H1 (cell line): Measurements from ENCODE around the gene PPCDC. TPM values are rescaled to one million over a fixed set of nuclear protein-coding genes. Genes with fewer than 3 reads are reported as not detected.

ENCODE experiments used
- CTCF ChIA-PET: fragments of 300-600 bp; sonication (Branson Sonifier 250); formaldehyde crosslinking; loops from one replicate; lab custom pipeline; 2021; ENCODE audit not compliant: partially characterized antibody; lab: Charles Lee
- POLR2A ChIA-PET: fragments of 300-600 bp; sonication (Branson Sonifier 250); formaldehyde crosslinking; loops from one replicate; lab custom pipeline; 2021; ENCODE audit warnings: inconsistent platforms; ENCODE audit not compliant: partially characterized antibody; lab: Charles Lee
- DNase-seq, 2 experiments: peaks; one replicate each; pipeline versions ENCODE4 v3.0.0 to v3.0.0-alpha.2; 2010 to 2022; ENCODE audit warnings: low spot score in 2 of 2, low read depth in 1 of 2, mixed read lengths in 1 of 2
- FAIRE-seq: peaks from 2 replicates; lab custom pipeline; 2011; peaks lifted over from hg19 to GRCh38; lab: Jason Lieb, UNC
- H2AFZ ChIP-seq: 2 replicates; pipeline ENCODE4 v1.8.1; 2012; ENCODE audit warnings: low read length, inconsistent platforms
- H2AK5ac ChIP-seq: 2 replicates; pipeline ENCODE4 v1.6.1; 2013; ENCODE audit warnings: low read depth, low read length
- H2BK120ac ChIP-seq: replicated peaks from 2 replicates; pipeline ENCODE3; 2013; ENCODE audit warnings: low read depth, low read length, inconsistent platforms
- H2BK12ac ChIP-seq: 2 replicates; pipeline ENCODE4 v1.6.1; 2013; ENCODE audit warnings: low read depth, low read length
- H2BK15ac ChIP-seq: 2 replicates; pipeline ENCODE4 v1.6.1; 2013; ENCODE audit warnings: low read length
- H2BK20ac ChIP-seq: 2 replicates; pipeline ENCODE4 v1.6.1; 2013; ENCODE audit warnings: low read length
- H2BK5ac ChIP-seq: 2 replicates; pipeline ENCODE4 v1.6.1; 2013; ENCODE audit warnings: low read depth, low read length
- H3K14ac ChIP-seq: 2 replicates; pipeline ENCODE4 v1.6.1; 2013; ENCODE audit warnings: inconsistent platforms; ENCODE audit not compliant: insufficient read length
- H3K18ac ChIP-seq: 2 replicates; pipeline ENCODE4 v1.6.1; 2013; ENCODE audit warnings: low read length; ENCODE audit errors: extremely low read depth
- H3K23ac ChIP-seq: 2 replicates; pipeline ENCODE4 v1.6.1; 2013; ENCODE audit warnings: inconsistent platforms; ENCODE audit not compliant: insufficient read length
- H3K23me2 ChIP-seq: 2 replicates; pipeline ENCODE4 v1.6.1; 2013; ENCODE audit warnings: low read depth, low read length
- H3K27ac ChIP-seq: 2 replicates; pipeline ENCODE4 v1.6.1; 2011; ENCODE audit warnings: low read depth, low read length, inconsistent platforms
- H3K27me3 ChIP-seq, 4 experiments: replicated peaks in 1 of 4; 1 replicate in 1 of 4; 2 replicates in 3 of 4; pipeline versions ENCODE4 v1.6.1 to v1.8.1; 2011 to 2013; ENCODE audit warnings: low read length in 3 of 4, mild to moderate bottlenecking in 3 of 4, inconsistent platforms in 2 of 4, mixed read lengths in 2 of 4, moderate library complexity in 1 of 4; ENCODE audit not compliant: control insufficient read depth in 3 of 4, insufficient read depth in 3 of 4; ENCODE audit errors: extremely low read depth in 1 of 4
- H3K36me3 ChIP-seq, 4 experiments: 2 replicates each; pipeline versions ENCODE4 v1.6.1 to v1.8.1; 2011 to 2013; ENCODE audit warnings: mild to moderate bottlenecking in 4 of 4, low read length in 3 of 4, moderate library complexity in 2 of 4, control low read depth in 1 of 4, inconsistent platforms in 1 of 4; ENCODE audit not compliant: insufficient read depth in 4 of 4, control insufficient read depth in 2 of 4
- H3K4ac ChIP-seq: replicated peaks from 2 replicates; pipeline ENCODE3; 2013; ENCODE audit warnings: low read length, low read depth, mixed read lengths, inconsistent platforms; ENCODE audit not compliant: insufficient read length
- H3K4me1 ChIP-seq, 4 experiments: replicated peaks in 1 of 4; 1 replicate in 1 of 4; 2 replicates in 3 of 4; pipeline versions ENCODE4 v1.6.1 to v1.8.1; 2011 to 2013; ENCODE audit warnings: low read length in 3 of 4, inconsistent platforms in 2 of 4, mixed read lengths in 1 of 4; ENCODE audit not compliant: insufficient read depth in 4 of 4, control insufficient read depth in 3 of 4
- H3K4me2 ChIP-seq, 2 experiments: 2 replicates each; pipeline versions ENCODE4 v1.6.1 to v1.8.1; 2011 to 2013; ENCODE audit warnings: low read depth in 2 of 2, low read length in 2 of 2, control low read depth in 1 of 2, inconsistent platforms in 1 of 2, mild to moderate bottlenecking in 1 of 2; ENCODE audit not compliant: insufficient read depth in 1 of 2
- H3K4me3 ChIP-seq, 4 experiments: fragments of 200-600, 300-600 bp in 1 of 4; sonication (generic), shearing (Covaris generic), sonication (Bioruptor Twin) in 1 of 4; 2 replicates each; pipeline versions ENCODE4 v1.5.1 to v1.8.1; 2011 to 2016; ENCODE audit warnings: low read length in 4 of 4, low read depth in 3 of 4, control low read depth in 2 of 4, inconsistent platforms in 2 of 4, mild to moderate bottlenecking in 2 of 4, mixed read lengths in 1 of 4, moderate library complexity in 1 of 4; ENCODE audit not compliant: insufficient read depth in 2 of 4; ENCODE audit errors: extremely low read depth in 1 of 4
- H3K56ac ChIP-seq: replicated peaks from 2 replicates; pipeline ENCODE3; 2013; ENCODE audit warnings: low read depth, mild to moderate bottlenecking, mixed read lengths, low read length, inconsistent platforms; ENCODE audit not compliant: insufficient read length
- H3K79me1 ChIP-seq: 2 replicates; pipeline ENCODE4 v1.6.1; 2013; ENCODE audit warnings: low read depth, low read length, control low read depth
- H3K79me2 ChIP-seq, 2 experiments: 2 replicates each; pipeline versions ENCODE4 v1.6.1 to v1.8.1; 2012 to 2013; ENCODE audit warnings: low read length in 2 of 2, mild to moderate bottlenecking in 2 of 2, inconsistent platforms in 1 of 2; ENCODE audit not compliant: insufficient read depth in 2 of 2, control insufficient read depth in 1 of 2
- H3K9ac ChIP-seq, 4 experiments: replicated peaks in 1 of 4; 1 replicate in 1 of 4; 2 replicates in 3 of 4; pipeline versions ENCODE4 v1.6.1 to v1.8.1; 2011 to 2013; ENCODE audit warnings: low read depth in 3 of 4, low read length in 3 of 4, control low read depth in 2 of 4, mild to moderate bottlenecking in 2 of 4, moderate library complexity in 2 of 4, inconsistent platforms in 1 of 4; ENCODE audit errors: extremely low read depth in 1 of 4
- H3K9me3 ChIP-seq, 2 experiments: 2 replicates each; pipeline versions ENCODE4 v1.6.1 to v1.8.1; 2012 to 2013; ENCODE audit warnings: mild to moderate bottlenecking in 2 of 2, moderate library complexity in 2 of 2, control low read depth in 1 of 2, inconsistent platforms in 1 of 2, low read depth in 1 of 2, low read length in 1 of 2, mixed read lengths in 1 of 2; ENCODE audit not compliant: insufficient read depth in 2 of 2
- H4K20me1 ChIP-seq, 2 experiments: replicated peaks in 1 of 2; 2 replicates each; pipeline versions ENCODE3 to v1.8.1; 2011 to 2013; ENCODE audit warnings: inconsistent platforms in 2 of 2, low read length in 2 of 2, mild to moderate bottlenecking in 1 of 2; ENCODE audit not compliant: insufficient read depth in 2 of 2, control insufficient read depth in 1 of 2
- H4K5ac ChIP-seq: 2 replicates; pipeline ENCODE4 v1.6.1; 2013; ENCODE audit warnings: low read length, low read depth, mixed read lengths, inconsistent platforms; ENCODE audit not compliant: insufficient read length
- H4K8ac ChIP-seq: 2 replicates; pipeline ENCODE4 v1.8.0; 2013; ENCODE audit warnings: mild to moderate bottlenecking, moderate library complexity, low read length, inconsistent platforms; ENCODE audit not compliant: insufficient read depth; ENCODE audit errors: extremely low read depth
- H4K91ac ChIP-seq: replicated peaks from 2 replicates; pipeline ENCODE3; 2013; ENCODE audit warnings: low read length, mixed read lengths, inconsistent platforms; ENCODE audit not compliant: insufficient read length
- ATF2 ChIP-seq: IDR thresholded peaks from 2 replicates; pipeline ENCODE4 v1.6.1; 2012; ENCODE audit warnings: low read length, inconsistent platforms
- CEBPB ChIP-seq: IDR thresholded peaks from 2 replicates; pipeline ENCODE4 v1.6.1; 2012; ENCODE audit warnings: low read depth, low read length
- CREB1 ChIP-seq: IDR thresholded peaks from 2 replicates; pipeline ENCODE4 v1.6.1; 2012; ENCODE audit warnings: inconsistent platforms
- CTBP2 ChIP-seq: IDR thresholded peaks from 2 replicates; pipeline ENCODE4 v1.7.0; 2011; ENCODE audit warnings: borderline replicate concordance, mild to moderate bottlenecking, moderate library complexity, mixed read lengths, low read length; ENCODE audit not compliant: insufficient read depth, insufficient read length
- E2F6 ChIP-seq: IDR thresholded peaks from 2 replicates; pipeline ENCODE4 v1.6.1; 2012; ENCODE audit warnings: inconsistent platforms
- FOSL1 ChIP-seq: IDR thresholded peaks from 2 replicates; pipeline ENCODE4 v1.6.1; 2011; ENCODE audit warnings: mild to moderate bottlenecking, low read depth, low read length, moderate library complexity; ENCODE audit not compliant: insufficient read depth
- POLR2A ChIP-seq, 2 experiments: IDR thresholded peaks; 1 replicate in 1 of 2; 2 replicates in 1 of 2; pipeline ENCODE4 v1.6.1; 2011; ENCODE audit warnings: low read depth in 2 of 2, low read length in 2 of 2, mild to moderate bottlenecking in 2 of 2; ENCODE audit errors: control extremely low read depth in 1 of 2
- RBBP5 ChIP-seq: IDR thresholded peaks from 2 replicates; pipeline ENCODE4 v1.7.1; 2012; ENCODE audit warnings: low read depth, mild to moderate bottlenecking, inconsistent platforms, low read length, moderate library complexity, borderline replicate concordance
- SUZ12 ChIP-seq: fragments of 200-600 bp; sonication (generic); IDR thresholded peaks from 2 replicates; pipeline ENCODE4 v1.6.1; 2012; ENCODE audit warnings: mild to moderate bottlenecking, inconsistent platforms, low read length, moderate library complexity, mixed read lengths
- WGBS, 2 experiments: shearing (Covaris generic) in 1 of 2; methylation state at CpG; one replicate each; pipeline versions ENCODE4 v1.1.6 to v1.1.7; 2013 to 2015; ENCODE audit warnings: low lambda C conversion rate in 2 of 2, mixed read lengths in 2 of 2, inconsistent platforms in 1 of 2, low coverage in 1 of 2, missing lambda C conversion rate in 1 of 2; ENCODE audit not compliant: insufficient replicate concordance in 2 of 2, insufficient coverage in 1 of 2, insufficient read length in 1 of 2; ENCODE audit errors: extremely low coverage in 1 of 2, missing lambda C conversion rate in 1 of 2; 5-methylcytosine and 5-hydroxymethylcytosine counted together
- polyA plus RNA-seq, 7 experiments: library from polyadenylated mRNA; depleted of rRNA in 3 of 7; stranded (reverse) in 5 of 7; unstranded in 2 of 7; fragments of >200 nt in 5 of 7; fragments of 200-250 nt in 2 of 7; gene quantifications; 1 replicate in 5 of 7; 2 replicates in 1 of 7; 4 replicates in 1 of 7; pipeline versions ENCODE4 v1.2.1 to v1.2.3, GENCODE V29; 2011 to 2013; ENCODE audit warnings: missing spikeins in 2 of 7, mixed read lengths in 2 of 7
- total RNA-seq: library from RNA; stranded (reverse); fragmentation: NEBNext Ultra II Directional; extraction: Animal tissue kit (Norgen Biotek cat#: 25700); gene quantifications from 2 replicates; pipeline ENCODE4 v1.2.1, GENCODE V29; 2021

PPCDC gene
- total and polyA plus RNA-seq, 2 of the 8 experiments (the other 6 are each of a cell fraction or from before 2014, with no cell fraction given): 11.3 to 29.7 TPM

GRCh38 chr15:74978077-74978476 is 45.3 kb upstream of the PPCDC start:
- Histone ChIP-seq H2BK12ac (no peak overlapping the region), H2BK5ac (no peak overlapping the region), H3K4me3 (no peak overlapping the region), H3K27me3 (no peaks in the 10 kb centered on the region), H2BK15ac (no peak overlapping the region), H3K36me3 (no peaks in the 10 kb centered on the region), H3K4me1 (peaks cover 0 to 4% (median 1%) of the 10 kb centered on the region in 4 experiments; a peak in 3 of 7 replicates), H4K5ac (no peak overlapping the region), H3K4ac (no peak overlapping the region), H2AFZ (no peak overlapping the region), H3K79me2 (no peaks in the 10 kb centered on the region), H3K18ac (no peak overlapping the region), H3K9me3 (no peaks in the 10 kb centered on the region), H3K4me2 (no peak overlapping the region), H3K23ac (no peak overlapping the region), H3K23me2 (no peaks in the 10 kb centered on the region), H2BK120ac (no peak overlapping the region), H3K79me1 (no peaks in the 10 kb centered on the region), H3K56ac (no peak overlapping the region), H3K27ac (no peak overlapping the region), H4K8ac (no peak overlapping the region), H4K91ac (no peak overlapping the region), H3K9ac (no peak overlapping the region), H2BK20ac (no peak overlapping the region), H2AK5ac (no peak overlapping the region), H3K14ac (no peak overlapping the region), H4K20me1 (no peaks in the 10 kb centered on the region)
- ChIA-PET POLR2A (no interaction called here), CTCF (interaction anchor here (1.2 to 2.7 kb wide), 4 partner anchors 10 to 20 kb away, joined by 3 to 20 read pairs (median 6); partner anchors contain the start of genes RPP25 and SCAMP5)
- WGBS, 2 experiments: 93% methylated on average over 1 of the region's 1 CpG; no CpG with 5 or more reads in 1 of the 2 experiments
- TF ChIP-seq CREB1: no peak
- TF ChIP-seq CEBPB: no peak
- TF ChIP-seq CTBP2: no peak
- no peak for TF ChIP-seq SUZ12
- no peak for TF ChIP-seq POLR2A (IDR thresholded peaks at IDR 0.05; ENCODE audit: control extremely low read depth in 1 of 2, low read depth in 2 of 2, low read length in 2 of 2)
- TF ChIP-seq ATF2: no peak
- TF ChIP-seq E2F6: no peak
- no peak for TF ChIP-seq FOSL1
- TF ChIP-seq RBBP5: no peak
- FAIRE-seq: no peak
- DNase-seq: no peak
